SK-N-SH (cell line): ENCODE data around the gene BNC2.

Experiments
- CTCF ChIP-seq: fragments of 200-600 bp; sonication (generic); IDR thresholded peaks from 2 replicates; pipeline ENCODE4 v1.6.1; 2017; ENCODE audit warnings: antibody characterized with exemption, mild to moderate bottlenecking, moderate library complexity
- EP300 ChIP-seq, 2 experiments: IDR thresholded peaks; 2 replicates each; pipeline versions ENCODE4 v1.4.0 to v1.6.1; 2012; ENCODE audit warnings: borderline replicate concordance in 1 of 2, low read depth in 1 of 2, low read length in 1 of 2
- FOXM1 ChIP-seq: IDR thresholded peaks from 2 replicates; pipeline ENCODE4 v1.4.0; 2012; ENCODE audit warnings: low read depth, mild to moderate bottlenecking
- MAX ChIP-seq: IDR thresholded peaks from 2 replicates; pipeline ENCODE4 v1.4.0; 2012; ENCODE audit warnings: low read depth
- RAD21 ChIP-seq: IDR thresholded peaks from 2 replicates; pipeline ENCODE4 v1.6.1; 2012; ENCODE audit warnings: mild to moderate bottlenecking, low read length
- SMC3 ChIP-seq: IDR thresholded peaks from 2 replicates; pipeline ENCODE4 v1.6.1; 2012; ENCODE audit warnings: low read depth, low read length, improper control_type of control experiment

DNA sequence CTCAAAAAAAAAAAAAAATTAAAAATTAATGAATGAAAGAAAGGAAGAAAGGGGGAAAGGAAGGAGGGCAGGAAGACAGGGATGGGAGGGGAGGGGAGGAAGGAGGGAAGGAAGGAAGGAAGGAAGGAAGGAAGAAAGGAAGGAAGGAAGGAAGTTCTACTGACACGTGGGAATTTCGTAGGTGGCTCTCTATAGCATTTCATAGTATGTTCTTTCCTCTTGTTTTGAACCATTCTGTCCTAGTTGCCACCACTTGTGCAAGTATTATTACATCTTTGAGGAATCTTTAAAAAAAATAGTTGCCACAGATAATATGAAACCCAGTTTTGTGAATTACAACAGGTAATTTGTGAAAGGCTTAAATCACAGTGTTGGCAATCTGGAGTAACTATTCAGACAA is 253.8 kb downstream of the BNC2 start:
- TF ChIP-seq EP300 (IDR thresholded peaks at IDR 0.05; ENCODE audit: borderline replicate concordance in 1 of 2, low read depth in 1 of 2, low read length in 1 of 2) (no peak), CTCF (no peak), MAX (no peak), FOXM1 (no peak), SMC3 (no peak), RAD21 (no peak)
